Measurements from ENCODE around the gene ANAPC7. TPM values are rescaled to one million over a fixed set of nuclear protein-coding genes. Genes with fewer than 3 reads are reported as not detected.
"Not testable (repeated sequence)": the region's sequence is repeated elsewhere in the genome, so short reads cannot be mapped to it uniquely, and the experiment has no call there.

The ANAPC7 gene
- total RNA-seq, 2 experiments from 2014 or later = 51.2 to 61.2 TPM

DNA sequence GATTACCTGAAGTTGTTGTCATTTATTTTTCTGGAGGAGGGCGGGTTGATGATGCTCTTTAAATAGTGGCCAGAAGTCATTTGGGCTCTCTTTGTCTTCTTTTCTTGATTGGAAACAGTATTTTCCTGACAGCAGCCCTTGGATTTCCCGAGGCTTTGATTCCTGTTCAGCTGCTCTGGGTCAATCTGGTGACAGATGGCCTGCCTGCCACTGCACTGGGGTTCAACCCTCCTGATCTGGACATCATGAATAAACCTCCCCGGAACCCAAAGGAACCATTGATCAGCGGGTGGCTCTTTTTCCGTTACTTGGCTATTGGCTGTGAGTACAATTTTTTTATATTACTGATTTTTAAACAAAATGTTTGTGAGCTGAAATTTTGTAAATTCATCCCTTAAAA is 60.4 kb downstream of the ANAPC7 start:
- intact Hi-C loops (cut with micrococcal nuclease) = no loop called here

GRCh38 chr12:110342157-110342556 is 61.4 kb downstream of the ANAPC7 start:
- intact Hi-C loops (cut with micrococcal nuclease) = no loop called here
- H3K9me3 Mint-ChIP-seq = no peaks in the 10 kb centered on the region
- no peak overlapping the region for H3K4me3 Mint-ChIP-seq
- H3K36me3 Mint-ChIP-seq (ENCODE audit: low read depth) = peaks cover 69% of the 10 kb centered on the region
- no peak for DNase-seq
- CTCF ChIA-PET = interaction anchor here (1.1 kb wide), 1 partner anchor 12 kb away, joined by 4 read pairs; no protein-coding TSS in a partner anchor
- H3K4me1 Mint-ChIP-seq (ENCODE audit: low read depth) = no peaks in the 10 kb centered on the region
- no peaks in the 10 kb centered on the region for H3K27me3 Mint-ChIP-seq (ENCODE audit: low read depth)
- H3K27ac Mint-ChIP-seq = no peak overlapping the region

More for the DNA sequence above, 60.4 kb downstream of the ANAPC7 start:
- Mint-ChIP-seq H3K27ac (no peak overlapping the region), H3K4me1 (ENCODE audit: low read depth) (peaks cover 9% of the 10 kb centered on the region), H3K27me3 (ENCODE audit: low read depth) (no peaks in the 10 kb centered on the region), H3K36me3 (ENCODE audit: low read depth) (peaks cover 73% of the 10 kb centered on the region), H3K4me3 (no peak overlapping the region), H3K9me3 (no peaks in the 10 kb centered on the region)
- CTCF ChIA-PET = interaction anchor here (0.9 to 1.1 kb wide), 2 partner anchors 13 to 21 kb away, joined by 4 to 5 read pairs; no protein-coding TSS in a partner anchor
- no peak for DNase-seq

DNA sequence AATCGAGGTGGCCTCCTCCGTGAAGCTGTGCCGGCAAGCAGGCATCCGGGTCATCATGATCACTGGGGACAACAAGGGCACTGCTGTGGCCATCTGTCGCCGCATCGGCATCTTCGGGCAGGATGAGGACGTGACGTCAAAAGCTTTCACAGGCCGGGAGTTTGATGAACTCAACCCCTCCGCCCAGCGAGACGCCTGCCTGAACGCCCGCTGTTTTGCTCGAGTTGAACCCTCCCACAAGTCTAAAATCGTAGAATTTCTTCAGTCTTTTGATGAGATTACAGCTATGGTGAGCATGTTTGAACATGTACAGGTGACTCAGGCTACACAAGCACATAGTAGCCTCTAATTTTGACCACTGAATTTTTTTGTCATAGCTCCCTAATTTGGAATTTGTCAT is 62.8 kb downstream of the ANAPC7 start:
- Mint-ChIP-seq H3K4me3 (no peak overlapping the region), H3K27me3 (ENCODE audit: low read depth) (no peaks in the 10 kb centered on the region), H3K36me3 (ENCODE audit: low read depth) (peaks cover 69% of the 10 kb centered on the region), H3K27ac (peak overlapping the region; percentile 73), H3K9me3 (no peaks in the 10 kb centered on the region), H3K4me1 (ENCODE audit: low read depth) (no peaks in the 10 kb centered on the region)
- DNase-seq = no peak
- intact Hi-C loops (cut with micrococcal nuclease) = no loop called here
- CTCF ChIA-PET = no interaction called here

DNA sequence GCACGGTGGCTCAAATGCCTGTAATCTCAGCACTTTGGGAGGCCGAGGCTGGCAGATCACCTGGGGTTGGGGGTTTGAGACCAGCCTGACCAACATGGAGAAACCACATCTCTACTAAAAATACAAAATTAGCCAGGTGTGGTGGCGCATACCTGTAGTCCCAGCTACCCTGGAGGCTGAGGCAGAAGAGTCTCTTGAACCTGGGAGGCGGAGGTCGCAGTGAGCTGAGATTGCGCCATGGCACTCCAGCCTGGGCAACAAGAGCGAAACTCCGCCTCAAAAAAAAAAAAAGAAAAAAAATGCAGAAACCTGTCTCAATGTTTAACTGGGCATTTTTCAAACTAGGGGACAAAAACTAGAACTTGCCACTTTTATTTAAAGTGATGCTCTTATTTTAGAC is 63.2 kb downstream of the ANAPC7 start:
- H3K9me3 Mint-ChIP-seq; DNase-seq; H3K27me3 Mint-ChIP-seq (ENCODE audit: low read depth); H3K4me3 Mint-ChIP-seq; H3K4me1 Mint-ChIP-seq (ENCODE audit: low read depth); intact Hi-C loops (cut with micrococcal nuclease): not testable (repeated sequence)
- peak overlapping the region; percentile 73 for H3K27ac Mint-ChIP-seq
- CTCF ChIA-PET = interaction anchor here (0.7 kb wide), 1 partner anchor 402 kb away, joined by 6 read pairs; no protein-coding TSS in a partner anchor
- H3K36me3 Mint-ChIP-seq (ENCODE audit: low read depth) = peaks cover 72% of the 10 kb centered on the region

GRCh38 chr12:110339184-110339952 is 64.1 kb downstream of the ANAPC7 start:
- CTCF ChIA-PET = interaction anchor here (0.7 kb wide), 2 partner anchors 92 to 401 kb away, joined by 3 to 6 read pairs; no protein-coding TSS in a partner anchor
- no peak for DNase-seq
- no peaks in the 10 kb centered on the region for H3K4me1 Mint-ChIP-seq (ENCODE audit: low read depth)
- peaks cover 66% of the 10 kb centered on the region for H3K36me3 Mint-ChIP-seq (ENCODE audit: low read depth)
- intact Hi-C loops (cut with micrococcal nuclease) = no loop called here
- H3K4me3 Mint-ChIP-seq = no peak overlapping the region
- H3K27me3 Mint-ChIP-seq (ENCODE audit: low read depth) = no peaks in the 10 kb centered on the region
- H3K27ac Mint-ChIP-seq = peak overlapping the region; percentile 43
- H3K9me3 Mint-ChIP-seq = no peaks in the 10 kb centered on the region

DNA sequence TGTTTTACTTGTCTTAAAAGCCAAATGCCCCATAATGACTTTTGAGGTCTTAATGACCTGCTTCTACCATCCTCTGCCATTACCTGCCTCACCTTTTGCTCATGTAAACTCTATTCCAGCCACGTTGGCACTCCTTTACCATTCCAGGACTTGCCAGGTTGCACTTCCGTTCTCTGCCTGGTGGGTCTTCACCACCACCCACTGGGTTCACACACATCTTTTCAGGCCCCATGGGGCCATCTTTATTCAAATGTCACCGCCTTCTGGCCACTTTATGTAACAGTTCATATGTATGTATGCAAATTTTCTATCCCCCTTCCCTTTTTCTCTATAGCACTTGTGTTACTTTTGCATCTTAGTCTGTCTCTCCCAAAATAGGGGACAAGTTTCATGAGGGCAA is 64.8 kb downstream of the ANAPC7 start:
- no peak for DNase-seq
- H3K36me3 Mint-ChIP-seq (ENCODE audit: low read depth) = peaks cover 66% of the 10 kb centered on the region
- intact Hi-C loops (cut with micrococcal nuclease) = no loop called here
- no peak overlapping the region for H3K4me3 Mint-ChIP-seq
- no peak overlapping the region for H3K27ac Mint-ChIP-seq
- H3K27me3 Mint-ChIP-seq (ENCODE audit: low read depth) = no peaks in the 10 kb centered on the region
- CTCF ChIA-PET = interaction anchor here (0.7 kb wide), 1 partner anchor 92 kb away, joined by 3 read pairs; no protein-coding TSS in a partner anchor
- no peaks in the 10 kb centered on the region for H3K4me1 Mint-ChIP-seq (ENCODE audit: low read depth)
- H3K9me3 Mint-ChIP-seq = no peaks in the 10 kb centered on the region

- CTCF ChIA-PET = no interaction called here
- Mint-ChIP-seq H3K4me1 (ENCODE audit: low read depth) (no peaks in the 10 kb centered on the region), H3K4me3 (no peak overlapping the region), H3K27ac (no peak overlapping the region), H3K36me3 (ENCODE audit: low read depth) (peaks cover 65% of the 10 kb centered on the region), H3K27me3 (ENCODE audit: low read depth) (no peaks in the 10 kb centered on the region), H3K9me3 (no peaks in the 10 kb centered on the region)
- intact Hi-C loops (cut with micrococcal nuclease) = no loop called here
- DNase-seq = no peak
Observed at GRCh38 chr12:110337912-110338710, 65.4 kb downstream of the ANAPC7 start.

DNA sequence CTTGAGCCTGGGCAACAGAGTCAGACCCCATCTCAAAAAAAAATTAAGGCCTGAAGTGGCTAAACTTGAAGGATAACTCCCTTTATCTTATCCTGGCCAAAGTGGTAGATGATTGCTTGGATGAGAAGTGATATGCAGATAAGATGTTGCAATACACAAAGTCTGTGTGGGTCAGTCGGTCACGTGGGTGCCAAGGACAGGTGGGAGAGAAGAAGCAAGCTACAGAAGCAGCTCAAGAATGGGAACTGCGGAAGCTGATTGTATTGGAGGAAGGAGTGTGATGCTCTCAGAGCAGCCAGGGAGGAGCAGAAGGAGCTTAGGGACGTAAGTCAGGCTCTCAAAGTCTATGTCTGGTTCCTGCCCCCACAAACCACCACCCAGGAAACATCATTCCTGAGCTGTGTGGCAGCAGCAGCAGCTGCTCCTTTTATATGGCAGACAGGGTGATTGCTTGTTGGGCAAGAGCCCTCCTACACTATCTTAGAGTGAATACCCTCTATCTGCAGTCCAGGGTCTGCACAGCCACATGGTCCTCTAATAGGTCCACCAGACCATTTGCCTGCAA is 67.9 kb downstream of the ANAPC7 start:
- intact Hi-C loops (cut with micrococcal nuclease) = no loop called here
- no peak overlapping the region for H3K4me3 Mint-ChIP-seq
- no peak for DNase-seq
- H3K36me3 Mint-ChIP-seq (ENCODE audit: low read depth) = peaks cover 51% of the 10 kb centered on the region
- CTCF ChIA-PET = no interaction called here
- H3K27me3 Mint-ChIP-seq (ENCODE audit: low read depth) = no peaks in the 10 kb centered on the region
- H3K4me1 Mint-ChIP-seq (ENCODE audit: low read depth) = no peaks in the 10 kb centered on the region
- no peaks in the 10 kb centered on the region for H3K9me3 Mint-ChIP-seq
- H3K27ac Mint-ChIP-seq = no peak overlapping the region

- no peak overlapping the region for H3K4me3 Mint-ChIP-seq
- no peak overlapping the region for H3K27ac Mint-ChIP-seq
- H3K4me1 Mint-ChIP-seq (ENCODE audit: low read depth) = no peaks in the 10 kb centered on the region
- CTCF ChIA-PET = no interaction called here
- DNase-seq = no peak
- H3K27me3 Mint-ChIP-seq (ENCODE audit: low read depth) = no peaks in the 10 kb centered on the region
- no peaks in the 10 kb centered on the region for H3K9me3 Mint-ChIP-seq
- H3K36me3 Mint-ChIP-seq (ENCODE audit: low read depth) = peaks cover 37% of the 10 kb centered on the region
- intact Hi-C loops (cut with micrococcal nuclease) = no loop called here
Observed at GRCh38 chr12:110333201-110333600, 70.3 kb downstream of the ANAPC7 start.

- H3K4me3 Mint-ChIP-seq = no peak overlapping the region
- no peak overlapping the region for H3K27ac Mint-ChIP-seq
- no peaks in the 10 kb centered on the region for H3K27me3 Mint-ChIP-seq (ENCODE audit: low read depth)
- no peaks in the 10 kb centered on the region for H3K9me3 Mint-ChIP-seq
- H3K36me3 Mint-ChIP-seq (ENCODE audit: low read depth) = peaks cover 39% of the 10 kb centered on the region
- intact Hi-C loops (cut with micrococcal nuclease) = no loop called here
- no peak for DNase-seq
- CTCF ChIA-PET = interaction anchor here (0.5 to 2.2 kb wide), 8 partner anchors 12 to 1720 kb away, joined by 3 to 7 read pairs (median 4); no protein-coding TSS in a partner anchor
- H3K4me1 Mint-ChIP-seq (ENCODE audit: low read depth) = no peaks in the 10 kb centered on the region
Observed at GRCh38 chr12:110330544-110330943, 73.0 kb downstream of the ANAPC7 start.

DNA sequence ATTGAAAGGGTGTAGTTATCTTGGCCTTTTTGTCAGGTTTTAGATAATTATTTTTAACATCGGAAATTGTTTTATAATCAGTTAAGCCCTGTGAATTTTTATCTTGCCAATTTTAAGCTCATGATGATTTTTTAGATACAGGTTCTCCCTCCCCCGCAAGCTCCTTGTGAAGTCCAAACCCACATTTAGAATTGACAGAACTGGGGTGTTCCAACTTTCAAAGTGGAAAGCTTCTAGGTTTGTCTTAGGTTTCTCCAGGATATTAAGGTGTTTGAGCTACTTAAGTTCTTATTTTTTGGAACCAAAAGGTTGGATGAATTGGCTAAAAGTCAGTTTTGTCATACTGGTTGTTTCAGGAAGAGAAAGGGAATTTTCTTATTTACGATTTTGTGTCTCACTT is 73.4 kb downstream of the ANAPC7 start:
- no peak overlapping the region for H3K27ac Mint-ChIP-seq
- intact Hi-C loops (cut with micrococcal nuclease) = no loop called here
- CTCF ChIA-PET = interaction anchor here (0.5 to 1.7 kb wide), 7 partner anchors 13 to 1721 kb away, joined by 3 to 7 read pairs (median 4); no protein-coding TSS in a partner anchor
- H3K4me3 Mint-ChIP-seq = no peak overlapping the region
- peaks cover 39% of the 10 kb centered on the region for H3K36me3 Mint-ChIP-seq (ENCODE audit: low read depth)
- no peaks in the 10 kb centered on the region for H3K4me1 Mint-ChIP-seq (ENCODE audit: low read depth)
- H3K27me3 Mint-ChIP-seq (ENCODE audit: low read depth) = no peaks in the 10 kb centered on the region
- H3K9me3 Mint-ChIP-seq = no peaks in the 10 kb centered on the region
- DNase-seq = no peak

DNA sequence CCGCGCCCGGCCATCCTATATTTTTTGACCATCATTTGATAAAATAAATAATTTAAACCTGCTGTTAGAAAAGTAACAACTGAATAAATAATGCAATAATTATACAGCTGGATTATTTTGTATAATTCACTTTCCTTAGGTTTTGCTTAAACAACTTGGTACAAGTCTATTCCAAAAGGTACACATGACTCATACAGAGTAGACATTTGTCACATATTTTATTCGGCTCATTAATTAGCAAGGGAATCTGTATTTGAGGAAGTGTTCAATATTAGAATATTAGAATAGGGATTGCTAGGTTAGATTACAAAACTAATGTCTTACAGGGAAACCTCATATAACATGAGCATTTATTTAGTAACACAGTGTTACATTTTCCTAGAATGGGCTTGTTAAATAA is 73.8 kb downstream of the ANAPC7 start:
- H3K4me3 Mint-ChIP-seq = no peak overlapping the region
- CTCF ChIA-PET = interaction anchor here (0.5 to 1.7 kb wide), 5 partner anchors 35 to 1721 kb away, joined by 3 to 5 read pairs (median 3); no protein-coding TSS in a partner anchor
- H3K27ac Mint-ChIP-seq = no peak overlapping the region
- intact Hi-C loops (cut with micrococcal nuclease) = no loop called here
- H3K36me3 Mint-ChIP-seq (ENCODE audit: low read depth) = peaks cover 39% of the 10 kb centered on the region
- no peak for DNase-seq
- no peaks in the 10 kb centered on the region for H3K9me3 Mint-ChIP-seq
- H3K4me1 Mint-ChIP-seq (ENCODE audit: low read depth) = no peaks in the 10 kb centered on the region
- no peaks in the 10 kb centered on the region for H3K27me3 Mint-ChIP-seq (ENCODE audit: low read depth)
